Activated CD8-positive, alpha-beta memory T cell treated with anti-CD3 and anti-CD28 coated beads for 48 hours (primary cell): Measurements from ENCODE around the gene FAM187B.

Experiments
- DNase-seq, 3 experiments: peaks; one replicate each; pipeline ENCODE4 v3.0.0-alpha.2; 2020; ENCODE audit warnings: low read depth in 2 of 3, low spot score in 2 of 3

The FAM187B gene

GRCh38 chr19:35228177-35228930 lies at the start of gene FAM187B:
TSS of gene FAM187B (minus strand) at chr19:35228739. CDS start at chr19:35228680, 59 bp downstream.
- DNase-seq, result no peak

GRCh38 chr19:35276706-35277281 lies 48.3 kb upstream of the FAM187B start:
- DNase-seq, result no peak

GRCh38 chr19:35274323-35274722 lies 45.8 kb upstream of the FAM187B start:
- DNase-seq, result no peak

- DNase-seq, result no peak
Observed at GRCh38 chr19:35273686-35274259, 45.2 kb upstream of the FAM187B start.

- DNase-seq, result no peak
Observed at GRCh38 chr19:35272954-35273649, 44.6 kb upstream of the FAM187B start.

- no peak for DNase-seq
Observed at GRCh38 chr19:35272122-35272719, 43.7 kb upstream of the FAM187B start.

- no peak for DNase-seq
Observed at GRCh38 chr19:35271546-35271945, 43.0 kb upstream of the FAM187B start.

- DNase-seq, result no peak
Observed at GRCh38 chr19:35270381-35270811, 41.9 kb upstream of the FAM187B start.

- peak; percentile 49 to 64 (median 53) for DNase-seq
Observed at GRCh38 chr19:35269438-35270117, 41.0 kb upstream of the FAM187B start.

GRCh38 chr19:35268536-35269437 lies 40.2 kb upstream of the FAM187B start, which contains the start of gene USF2:
TSS of gene USF2 (plus strand) at chr19:35268962. CDS start at chr19:35269102, 140 bp downstream.
- peak in 1 of 3 experiments; percentile 46 for DNase-seq

- DNase-seq, result peak in 2 of 3 experiments; percentile 43 to 63
Observed at GRCh38 chr19:35267818-35268535, 39.4 kb upstream of the FAM187B start.

GRCh38 chr19:35267353-35267817 lies 38.8 kb upstream of the FAM187B start:
- DNase-seq, result peak in 1 of 3 experiments; percentile 10

- no peak for DNase-seq
Observed at GRCh38 chr19:35266520-35267352, 38.2 kb upstream of the FAM187B start.

- DNase-seq, result no peak
Observed at GRCh38 chr19:35265900-35266519, 37.5 kb upstream of the FAM187B start.

- no peak for DNase-seq
Observed at GRCh38 chr19:35265126-35265899, 36.8 kb upstream of the FAM187B start.

GRCh38 chr19:35264268-35265125 lies 36.0 kb upstream of the FAM187B start:
- DNase-seq, result no peak
